Keratinocyte (primary cell): ENCODE results near the gene PRKN. TPM values are rescaled to one million over a fixed set of nuclear protein-coding genes. Genes with fewer than 3 reads are reported as not detected.

Source experiments
- DNase-seq: peaks from one replicate; pipeline ENCODE4 v3.0.0-alpha.2; 2011; ENCODE audit warnings: low read depth, missing footprints, low spot score
- FAIRE-seq: peaks from 2 replicates; lab custom pipeline; 2011; peaks lifted over from hg19 to GRCh38; lab: Jason Lieb, UNC
- H2AFZ ChIP-seq: 2 replicates; pipeline ENCODE4 v1.6.0; 2012; ENCODE audit warnings: low read length, control low read depth, inconsistent platforms; ENCODE audit not compliant: control insufficient read depth
- H3K27ac ChIP-seq: 2 replicates; pipeline ENCODE4 v1.5.1; 2011; ENCODE audit warnings: low read length; ENCODE audit not compliant: control insufficient read depth, insufficient read depth
- H3K27me3 ChIP-seq: 3 replicates; pipeline ENCODE4 v1.6.0; 2011; ENCODE audit warnings: low read length; ENCODE audit not compliant: control insufficient read depth, insufficient read depth; ENCODE audit errors: extremely low read depth
- H3K36me3 ChIP-seq, 2 experiments: 2 replicates in 1 of 2; 3 replicates in 1 of 2; pipeline ENCODE4 v1.5.1; 2011; ENCODE audit warnings: low read length in 2 of 2, mild to moderate bottlenecking in 1 of 2; ENCODE audit not compliant: control insufficient read depth in 2 of 2, insufficient read depth in 2 of 2; ENCODE audit errors: extremely low read depth in 1 of 2
- H3K4me1 ChIP-seq: 3 replicates; pipeline ENCODE4 v1.5.1; 2011; ENCODE audit warnings: low read length; ENCODE audit not compliant: control insufficient read depth, insufficient read depth; ENCODE audit errors: extremely low read depth
- H3K4me2 ChIP-seq: 3 replicates; pipeline ENCODE4 v1.6.0; 2011; ENCODE audit warnings: low read depth, low read length; ENCODE audit not compliant: control insufficient read depth, insufficient read depth; ENCODE audit errors: extremely low read depth
- H3K4me3 ChIP-seq, 3 experiments: fragments of 200-600 bp in 1 of 3; sonication (generic) in 1 of 3; 2 replicates in 2 of 3; 3 replicates in 1 of 3; pipeline ENCODE4 v1.5.1; 2011 to 2016; ENCODE audit warnings: low read length in 3 of 3, mild to moderate bottlenecking in 3 of 3, control low read depth in 2 of 3, inconsistent platforms in 1 of 3, low read depth in 1 of 3, mixed read lengths in 1 of 3, mixed run types in 1 of 3, moderate library complexity in 1 of 3; ENCODE audit not compliant: control insufficient read depth in 2 of 3, insufficient read depth in 2 of 3; ENCODE audit errors: extremely low read depth in 1 of 3
- H3K79me2 ChIP-seq: 2 replicates; pipeline ENCODE4 v1.6.0; 2012; ENCODE audit warnings: low read length; ENCODE audit not compliant: control insufficient read depth, insufficient read depth
- H3K9ac ChIP-seq: 3 replicates; pipeline ENCODE4 v1.6.0; 2011; ENCODE audit warnings: low read length; ENCODE audit not compliant: control insufficient read depth, insufficient read depth; ENCODE audit errors: extremely low read depth
- H3K9me1 ChIP-seq: 3 replicates; pipeline ENCODE4 v1.6.0; 2011; ENCODE audit warnings: low read length; ENCODE audit not compliant: control insufficient read depth, insufficient read depth; ENCODE audit errors: extremely low read depth
- H3K9me3 ChIP-seq: 2 replicates; pipeline ENCODE4 v1.5.1; 2012; ENCODE audit warnings: low read depth, low read length; ENCODE audit not compliant: control insufficient read depth
- H4K20me1 ChIP-seq: 3 replicates; pipeline ENCODE4 v1.6.0; 2011; ENCODE audit warnings: low read length; ENCODE audit not compliant: control insufficient read depth, insufficient read depth; ENCODE audit errors: extremely low read depth
- EZH2 ChIP-seq: IDR thresholded peaks from one replicate; pipeline ENCODE4 v1.6.1; 2012; ENCODE audit warnings: inconsistent platforms, mild to moderate bottlenecking, low read length, moderate library complexity
- dilution Hi-C: fragments of 300-500 bp; cut with MboI; formaldehyde crosslinking; loops from one replicate; pipeline ENCODE4 v1.7.0; 2020; ENCODE audit warnings: low sequenced_read_pairs; ENCODE audit not compliant: extremely low pct_ligation_motif_present
- polyA plus RNA-seq, 5 experiments: library from polyadenylated mRNA; depleted of rRNA in 3 of 5; stranded (reverse) in 3 of 5; stranded (forward) in 1 of 5; unstranded in 1 of 5; fragments of >200 nt; gene quantifications; 1 replicate in 1 of 5; 2 replicates in 3 of 5; 3 replicates in 1 of 5; pipeline versions ENCODE4 v1.2.1 to v1.2.3, GENCODE V29; 2011 to 2012; ENCODE audit warnings: missing spikeins in 2 of 5, low read depth in 1 of 5, low replicate concordance in 1 of 5
- TF ChIP-seq, protein P1 (sequence below), 3 experiments: IDR thresholded peaks in 1 of 3; conservative IDR thresholded peaks in 1 of 3; optimal IDR thresholded peaks in 1 of 3; 2 replicates in 2 of 3; 3 replicates in 1 of 3; pipeline versions ENCODE3 to v1.5.1; 2011; ENCODE audit warnings: low read length in 3 of 3, mild to moderate bottlenecking in 3 of 3, moderate library complexity in 2 of 3, control low read depth in 1 of 3, inconsistent platforms in 1 of 3; ENCODE audit not compliant: insufficient read depth in 2 of 3; ENCODE audit errors: extremely low read depth in 1 of 3

Gene PRKN
- polyA plus RNA-seq, 1 donor (not counting 4 experiments of a cell fraction or from before 2014, with no cell fraction given), result 0.67 TPM

- Histone ChIP-seq H3K27me3 (no peaks in the 10 kb centered on the region), H3K36me3 (no peaks in the 10 kb centered on the region), H4K20me1 (no peaks in the 10 kb centered on the region), H3K4me1 (no peaks in the 10 kb centered on the region), H3K27ac (no peak overlapping the region), H3K9me1 (no peaks in the 10 kb centered on the region), H3K4me2 (no peak overlapping the region), H3K9ac (no peak overlapping the region), H3K79me2 (no peaks in the 10 kb centered on the region), H3K4me3 (no peak overlapping the region), H3K9me3 (no peaks in the 10 kb centered on the region), H2AFZ (no peak overlapping the region)
- DNase-seq (no peak), FAIRE-seq (no peak)
- TF ChIP-seq EZH2, result no peak
- TF ChIP-seq, protein P1, sequence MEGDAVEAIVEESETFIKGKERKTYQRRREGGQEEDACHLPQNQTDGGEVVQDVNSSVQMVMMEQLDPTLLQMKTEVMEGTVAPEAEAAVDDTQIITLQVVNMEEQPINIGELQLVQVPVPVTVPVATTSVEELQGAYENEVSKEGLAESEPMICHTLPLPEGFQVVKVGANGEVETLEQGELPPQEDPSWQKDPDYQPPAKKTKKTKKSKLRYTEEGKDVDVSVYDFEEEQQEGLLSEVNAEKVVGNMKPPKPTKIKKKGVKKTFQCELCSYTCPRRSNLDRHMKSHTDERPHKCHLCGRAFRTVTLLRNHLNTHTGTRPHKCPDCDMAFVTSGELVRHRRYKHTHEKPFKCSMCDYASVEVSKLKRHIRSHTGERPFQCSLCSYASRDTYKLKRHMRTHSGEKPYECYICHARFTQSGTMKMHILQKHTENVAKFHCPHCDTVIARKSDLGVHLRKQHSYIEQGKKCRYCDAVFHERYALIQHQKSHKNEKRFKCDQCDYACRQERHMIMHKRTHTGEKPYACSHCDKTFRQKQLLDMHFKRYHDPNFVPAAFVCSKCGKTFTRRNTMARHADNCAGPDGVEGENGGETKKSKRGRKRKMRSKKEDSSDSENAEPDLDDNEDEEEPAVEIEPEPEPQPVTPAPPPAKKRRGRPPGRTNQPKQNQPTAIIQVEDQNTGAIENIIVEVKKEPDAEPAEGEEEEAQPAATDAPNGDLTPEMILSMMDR (optimal IDR thresholded peaks at IDR 0.05 in 1 of 3, IDR thresholded peaks at IDR 0.05 in 1 of 3, conservative IDR thresholded peaks at IDR 0.05 in 1 of 3; ENCODE audit: extremely low read depth in 1 of 3, insufficient read depth in 2 of 3, low read length in 3 of 3), result no peak
- dilution Hi-C loops, result no loop called here
These were observed 1373.2 kb downstream of the PRKN start for GRCh38 chr6:161354276-161354840.

DNA sequence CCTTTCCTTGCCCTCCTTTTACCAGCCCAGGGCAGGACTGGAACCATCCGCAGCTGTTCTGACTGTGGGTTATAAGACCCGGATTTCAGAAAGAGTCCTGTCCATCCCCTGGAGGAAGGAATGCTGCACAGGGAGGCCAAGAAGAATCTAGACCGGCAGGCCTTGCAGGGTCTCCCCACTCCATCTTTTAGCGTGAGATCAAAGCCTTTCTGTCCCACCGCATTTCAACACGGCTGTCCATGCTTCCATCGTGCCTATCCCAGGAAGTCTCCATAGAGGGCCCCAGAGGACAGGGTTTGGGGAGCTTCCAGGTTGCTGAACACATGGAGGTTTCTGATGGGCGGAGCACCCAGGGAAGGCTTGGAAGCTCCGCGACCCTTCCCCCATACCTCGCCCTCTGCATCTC is 1374.4 kb downstream of the PRKN start:
- Histone ChIP-seq H3K4me2 (no peak overlapping the region), H3K9ac (no peak overlapping the region), H3K79me2 (no peaks in the 10 kb centered on the region), H3K9me1 (no peaks in the 10 kb centered on the region), H3K4me3 (no peak overlapping the region), H4K20me1 (no peaks in the 10 kb centered on the region), H3K36me3 (no peaks in the 10 kb centered on the region), H2AFZ (peak overlapping the region; percentile 55), H3K9me3 (no peaks in the 10 kb centered on the region), H3K4me1 (no peaks in the 10 kb centered on the region), H3K27me3 (no peaks in the 10 kb centered on the region), H3K27ac (no peak overlapping the region)
- no peak for DNase-seq
- FAIRE-seq, result no peak
- TF ChIP-seq, protein P1 (optimal IDR thresholded peaks at IDR 0.05 in 1 of 3, IDR thresholded peaks at IDR 0.05 in 1 of 3, conservative IDR thresholded peaks at IDR 0.05 in 1 of 3; ENCODE audit: extremely low read depth in 1 of 3, insufficient read depth in 2 of 3, low read length in 3 of 3), result peak in 2 of 3 experiments; percentile 35 to 49
- no peak for TF ChIP-seq EZH2
- dilution Hi-C loops, result no loop called here
